Fibroblast of mammary gland (primary cell): Measurements from ENCODE around the gene ZFR.
"Not testable (repeated sequence)": the region's sequence is repeated elsewhere in the genome, so short reads cannot be mapped to it uniquely, and the experiment has no call there.

Source experiments
- DNase-seq: peaks from one replicate; pipeline ENCODE4 v3.0.0-alpha.2; 2010; ENCODE audit warnings: low read depth
- H3K4me3 ChIP-seq: 2 replicates; pipeline ENCODE4 v1.5.1; 2011; ENCODE audit warnings: low read depth, mild to moderate bottlenecking, low read length, moderate library complexity; ENCODE audit not compliant: control insufficient read depth
- TF ChIP-seq, protein P1 (sequence below): conservative IDR thresholded peaks from 2 replicates; pipeline ENCODE4 v1.5.1; 2011; ENCODE audit warnings: low read depth, low read length, inconsistent platforms; ENCODE audit not compliant: control insufficient read depth, insufficient read depth

ZFR gene

DNA sequence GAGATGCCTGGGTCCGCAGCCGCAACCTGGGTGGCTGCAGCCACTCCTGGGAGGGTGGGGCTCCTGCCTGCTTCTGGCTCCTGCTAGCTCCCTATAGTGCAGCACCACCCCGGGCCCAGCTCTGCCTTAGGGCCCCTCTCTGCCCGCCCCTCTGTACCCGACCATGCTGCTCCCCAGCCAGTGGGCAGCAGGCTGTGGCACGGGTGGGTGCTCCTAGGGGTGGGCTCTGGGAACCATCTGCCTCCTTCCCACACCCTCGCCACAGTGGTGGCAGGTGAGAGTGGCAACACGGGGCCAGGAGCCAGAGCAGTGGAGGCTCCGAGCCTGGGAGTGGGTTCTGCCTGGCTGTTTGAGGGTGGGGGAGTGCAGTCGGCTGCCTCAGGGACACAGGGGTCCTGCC is 124.0 kb downstream of the ZFR start:
- DNase-seq: no peak

DNA sequence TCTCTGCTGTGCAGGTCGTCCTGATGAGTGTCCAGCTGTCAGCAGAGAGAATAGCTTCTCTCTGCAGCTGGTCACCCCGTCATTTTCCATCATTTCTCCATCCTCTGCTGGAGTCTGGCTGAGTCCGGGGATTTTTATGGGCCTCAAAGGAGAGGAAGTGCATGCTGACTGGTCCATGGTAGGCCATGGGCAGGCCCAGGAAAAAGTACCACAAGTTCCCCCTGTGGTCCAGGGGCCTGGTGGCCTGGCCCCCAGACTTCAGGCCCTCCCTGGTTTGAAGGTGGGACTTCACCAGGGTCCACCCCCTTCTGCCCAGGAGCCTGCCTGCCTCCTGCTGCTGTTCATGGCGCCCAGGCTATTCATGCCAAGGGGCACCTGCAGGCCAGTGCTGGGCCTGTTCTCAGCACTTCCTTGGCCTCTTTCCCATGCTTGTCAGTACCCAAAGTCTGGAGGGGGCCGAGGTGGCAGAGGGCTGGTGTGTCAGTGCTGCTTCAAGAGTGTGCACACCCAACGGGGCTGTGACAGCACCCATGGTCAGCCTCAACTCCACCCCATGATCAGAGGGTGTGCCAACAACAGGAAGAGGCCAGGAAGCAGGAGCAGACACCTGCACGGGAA is 124.5 kb downstream of the ZFR start:
- DNase-seq: no peak
- TF ChIP-seq, protein P1, sequence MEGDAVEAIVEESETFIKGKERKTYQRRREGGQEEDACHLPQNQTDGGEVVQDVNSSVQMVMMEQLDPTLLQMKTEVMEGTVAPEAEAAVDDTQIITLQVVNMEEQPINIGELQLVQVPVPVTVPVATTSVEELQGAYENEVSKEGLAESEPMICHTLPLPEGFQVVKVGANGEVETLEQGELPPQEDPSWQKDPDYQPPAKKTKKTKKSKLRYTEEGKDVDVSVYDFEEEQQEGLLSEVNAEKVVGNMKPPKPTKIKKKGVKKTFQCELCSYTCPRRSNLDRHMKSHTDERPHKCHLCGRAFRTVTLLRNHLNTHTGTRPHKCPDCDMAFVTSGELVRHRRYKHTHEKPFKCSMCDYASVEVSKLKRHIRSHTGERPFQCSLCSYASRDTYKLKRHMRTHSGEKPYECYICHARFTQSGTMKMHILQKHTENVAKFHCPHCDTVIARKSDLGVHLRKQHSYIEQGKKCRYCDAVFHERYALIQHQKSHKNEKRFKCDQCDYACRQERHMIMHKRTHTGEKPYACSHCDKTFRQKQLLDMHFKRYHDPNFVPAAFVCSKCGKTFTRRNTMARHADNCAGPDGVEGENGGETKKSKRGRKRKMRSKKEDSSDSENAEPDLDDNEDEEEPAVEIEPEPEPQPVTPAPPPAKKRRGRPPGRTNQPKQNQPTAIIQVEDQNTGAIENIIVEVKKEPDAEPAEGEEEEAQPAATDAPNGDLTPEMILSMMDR: no peak
- H3K4me3 ChIP-seq: no peak overlapping the region

More for the DNA sequence above, 124.0 kb downstream of the ZFR start:
- H3K4me3 ChIP-seq: no peak overlapping the region
- TF ChIP-seq, protein P1: no peak

DNA sequence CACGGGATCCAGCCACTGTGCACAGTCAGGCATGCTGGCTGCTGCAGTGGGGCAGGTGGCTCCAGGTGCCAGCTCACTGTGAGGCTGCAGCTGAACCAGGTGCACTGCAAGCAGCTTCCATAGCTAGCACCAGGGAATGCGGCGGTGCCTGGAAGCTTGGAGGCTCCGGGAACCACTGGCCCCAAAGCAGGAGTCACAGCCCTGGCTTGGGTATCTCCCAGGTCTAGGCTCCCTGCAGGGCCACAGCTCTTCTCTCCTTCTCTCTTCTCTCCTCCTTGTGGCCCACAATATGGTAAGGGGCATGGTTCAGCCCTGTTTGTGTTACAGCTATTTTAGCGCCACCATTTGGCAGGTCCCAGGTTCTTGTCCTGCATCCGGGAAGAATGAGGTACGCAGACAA is 125.1 kb downstream of the ZFR start:
- TF ChIP-seq, protein P1: no peak
- H3K4me3 ChIP-seq: no peak overlapping the region
- DNase-seq: no peak

DNA sequence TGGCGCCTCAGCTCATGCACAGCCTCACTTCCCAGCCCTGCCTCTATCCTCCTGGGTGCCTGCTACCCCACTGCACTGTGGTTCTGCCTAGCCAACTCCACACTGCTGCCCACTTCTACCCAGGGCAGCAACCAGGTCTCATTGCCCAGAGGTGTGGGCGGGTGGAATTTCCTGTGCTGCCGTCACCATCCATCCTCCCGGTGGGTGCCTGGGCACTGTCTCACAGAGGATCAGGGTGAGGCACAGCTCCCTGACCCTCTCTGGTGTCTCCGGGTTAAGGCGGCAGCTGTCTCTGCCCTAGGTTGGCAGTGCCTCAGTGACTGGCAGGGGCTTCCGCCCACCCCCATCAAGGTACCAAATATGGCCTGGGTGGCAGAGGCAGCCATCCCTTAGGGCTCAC is 127.5 kb downstream of the ZFR start:
- no peak for DNase-seq
- H3K4me3 ChIP-seq: no peak overlapping the region
- TF ChIP-seq, protein P1: no peak

DNA sequence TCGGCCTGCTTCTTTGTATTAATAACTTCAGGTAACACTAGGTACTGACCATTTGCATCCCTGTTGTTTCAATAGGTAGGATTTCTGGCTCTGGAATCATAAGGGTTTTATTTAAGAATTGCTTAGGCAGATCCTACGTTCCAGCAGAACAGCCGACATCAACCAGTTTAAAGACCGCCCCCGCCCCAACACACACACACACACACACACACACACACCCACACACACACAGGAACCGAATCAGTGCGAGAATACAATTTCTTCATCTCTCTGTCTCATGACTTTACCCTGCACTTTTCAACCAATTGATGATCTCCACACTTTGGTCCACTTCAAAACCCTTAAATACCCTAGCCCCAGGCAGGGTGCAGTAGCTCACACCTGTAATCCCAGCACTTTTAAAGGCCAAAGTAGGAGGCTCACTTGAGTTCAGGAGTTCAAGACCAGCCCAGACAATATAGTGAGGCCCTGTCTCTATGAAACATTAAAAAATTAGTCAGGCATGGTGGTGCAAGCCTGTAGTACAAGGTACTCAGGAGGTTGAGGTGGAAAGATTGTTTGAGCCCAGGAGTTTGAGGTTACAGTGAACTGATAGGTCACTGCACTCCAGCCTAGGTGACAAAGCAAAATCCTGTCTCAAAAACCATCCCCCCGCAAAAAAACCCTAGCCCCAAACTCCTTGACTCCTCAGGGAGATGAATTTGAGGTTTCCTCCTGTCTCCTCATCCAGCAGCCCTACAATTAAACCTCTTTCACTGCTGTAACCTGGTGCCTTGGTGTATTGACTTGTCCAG is 129.1 kb downstream of the ZFR start:
- no peak overlapping the region for H3K4me3 ChIP-seq
- DNase-seq: no peak
- TF ChIP-seq, protein P1: no peak

DNA sequence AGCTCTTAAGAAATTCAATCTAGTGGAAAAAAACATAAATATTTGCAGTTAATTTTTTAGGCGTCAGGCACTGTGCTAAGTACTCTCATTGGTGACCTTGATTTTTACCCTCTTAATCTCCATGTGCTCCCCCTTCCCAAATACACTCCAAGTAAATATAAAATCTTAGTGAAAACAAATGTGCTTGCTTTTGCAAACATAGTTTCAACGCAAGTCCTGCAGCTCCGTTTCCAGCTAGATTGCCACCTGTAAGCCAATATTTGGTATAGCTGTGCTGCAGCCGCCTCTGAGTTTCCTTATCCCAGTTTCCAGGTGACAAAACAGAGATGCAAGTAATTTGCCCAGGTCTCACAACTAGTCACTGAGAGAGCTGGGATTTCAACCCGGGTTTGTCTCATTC is 129.9 kb downstream of the ZFR start:
- TF ChIP-seq, protein P1: no peak
- no peak for DNase-seq
- H3K4me3 ChIP-seq: no peak overlapping the region

DNA sequence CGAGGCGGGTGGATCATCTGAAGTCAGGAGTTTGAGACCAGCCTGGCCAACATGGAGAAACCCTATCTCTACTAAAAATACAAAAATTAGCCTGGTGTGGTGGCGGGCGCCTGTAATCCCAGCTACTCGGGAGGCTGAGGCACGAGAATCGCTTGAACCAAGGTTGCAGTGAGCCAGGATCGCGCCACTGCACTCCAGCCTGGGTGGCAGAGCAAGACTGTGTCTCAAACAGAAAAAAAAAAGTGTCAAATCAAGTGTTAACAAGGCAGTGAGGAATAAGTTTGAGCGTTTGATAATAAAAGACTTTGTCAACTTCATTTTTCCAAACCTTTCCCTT is 130.4 kb downstream of the ZFR start:
- DNase-seq, H3K4me3 ChIP-seq: not testable (repeated sequence)
